ENCODE results near the gene ARMC3.

The ARMC3 gene

DNA sequence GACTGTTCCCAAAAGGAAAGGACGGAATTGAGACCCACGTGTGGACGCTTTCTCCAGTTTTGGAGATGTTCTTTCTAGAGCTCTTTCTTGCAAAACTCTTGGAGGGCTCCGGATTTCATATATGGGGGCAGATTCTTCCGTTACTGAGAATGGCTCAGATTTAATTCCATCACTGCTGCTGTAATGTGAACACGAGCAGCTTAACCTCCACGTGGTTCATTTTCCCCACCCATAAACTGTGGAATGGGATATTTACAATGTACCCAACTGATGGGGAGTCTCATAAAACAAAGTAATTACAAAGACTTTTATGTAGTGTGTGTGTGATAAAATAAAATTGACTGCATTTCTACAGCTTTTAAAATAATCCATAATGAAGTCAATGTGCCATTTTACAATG is 152.4 kb downstream of the ARMC3 start:
- DNase-seq: no peak

DNA sequence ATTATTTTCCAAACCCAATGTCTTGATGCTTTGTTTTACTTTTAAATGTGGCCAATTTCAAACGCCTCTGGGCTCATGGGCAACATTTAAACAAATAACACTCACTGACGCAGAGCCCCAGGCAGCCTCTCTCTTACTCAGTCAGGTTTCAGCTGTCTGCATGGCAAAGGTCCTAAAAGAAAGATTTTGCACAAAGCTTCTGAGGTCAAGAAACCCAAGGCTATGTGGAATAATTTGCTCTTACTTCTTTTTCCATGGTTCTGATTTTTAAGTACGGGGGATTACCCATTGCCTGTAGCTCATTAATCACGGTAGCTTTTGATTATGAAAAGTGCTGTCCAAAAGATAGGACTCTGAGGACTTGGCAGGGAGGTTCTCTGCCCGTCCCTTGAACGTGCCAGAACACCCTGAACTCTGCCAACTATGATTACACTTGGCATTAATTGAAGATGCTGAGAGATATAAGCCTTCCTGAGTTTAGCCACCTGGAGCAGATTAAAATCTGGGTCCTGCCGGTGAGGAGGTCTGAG is 153.4 kb downstream of the ARMC3 start:
- no peak for DNase-seq

DNA sequence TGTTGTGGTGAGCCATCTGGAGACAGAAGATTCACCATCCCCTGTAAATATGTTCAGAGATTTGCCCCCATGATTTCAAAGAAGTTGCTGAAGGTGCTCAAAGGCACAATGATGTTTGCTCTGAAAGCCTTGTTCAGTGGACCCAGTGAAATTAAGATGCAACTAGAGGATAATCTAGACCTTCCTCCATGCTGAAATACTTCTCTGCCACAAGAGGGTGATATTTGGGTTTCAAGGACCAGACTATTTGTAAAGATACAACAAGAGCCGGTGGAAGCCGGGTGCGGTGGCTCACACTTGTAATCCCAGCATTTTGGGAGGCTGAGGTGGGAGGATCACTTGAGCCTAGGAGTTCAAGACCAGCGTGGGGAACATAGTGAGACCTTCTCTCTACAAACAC is 154.0 kb downstream of the ARMC3 start:
- no peak for DNase-seq

Measured in NCI-H1930 (cell line).